HFFc6 (cell line): Measurements from ENCODE around the gene SPECC1L. TPM values are rescaled to one million over a fixed set of nuclear protein-coding genes. Genes with fewer than 3 reads are reported as not detected.
A peak's percentile ranks its signal among the peaks of the same experiment; 100 is the strongest.

Experiments
- DNase-seq: peaks from one replicate; pipeline ENCODE4 v3.0.0-alpha.2; 2018
- H3K27ac Mint-ChIP-seq: 2 replicates; pipeline ENCODE4 v1.8.0; 2020; ENCODE audit warnings: mild to moderate bottlenecking, mixed read lengths
- H3K27me3 Mint-ChIP-seq: 2 replicates; pipeline ENCODE4 v1.8.0; 2021; ENCODE audit warnings: mild to moderate bottlenecking, moderate library complexity, mixed read lengths; ENCODE audit not compliant: insufficient read depth
- H3K36me3 Mint-ChIP-seq: 2 replicates; pipeline ENCODE4 v1.8.0; 2021; ENCODE audit warnings: low read depth, mixed read lengths
- H3K4me1 Mint-ChIP-seq: 2 replicates; pipeline ENCODE4 v1.8.0; 2020; ENCODE audit warnings: low read depth, mixed read lengths
- H3K4me3 Mint-ChIP-seq: 2 replicates; pipeline ENCODE4 v1.8.0; 2020; ENCODE audit warnings: mild to moderate bottlenecking, moderate library complexity, mixed read lengths
- H3K9me3 Mint-ChIP-seq: 2 replicates; pipeline ENCODE4 v1.8.0; 2020; ENCODE audit warnings: mild to moderate bottlenecking, mixed read lengths
- total RNA-seq, 6 experiments: library from RNA; stranded (reverse); fragmentation: NEBNext Ultra II Directional; extraction: Animal tissue kit (Norgen Biotek cat#: 25700); gene quantifications; 2 replicates in 1 of 6; 3 replicates in 5 of 6; pipeline ENCODE4 v1.2.3, GENCODE V29; 2021
- TF ChIP-seq, protein P1 (sequence below): fragments of 200-600 bp; sonication (generic); IDR thresholded peaks from 2 replicates; pipeline ENCODE4 v1.5.0; 2021; ENCODE audit warnings: antibody characterized with exemption, mild to moderate bottlenecking

The SPECC1L gene
- total RNA-seq, 6 experiments from 2014 or later, result 47.3 to 61.5 (median 59.1) TPM

DNA sequence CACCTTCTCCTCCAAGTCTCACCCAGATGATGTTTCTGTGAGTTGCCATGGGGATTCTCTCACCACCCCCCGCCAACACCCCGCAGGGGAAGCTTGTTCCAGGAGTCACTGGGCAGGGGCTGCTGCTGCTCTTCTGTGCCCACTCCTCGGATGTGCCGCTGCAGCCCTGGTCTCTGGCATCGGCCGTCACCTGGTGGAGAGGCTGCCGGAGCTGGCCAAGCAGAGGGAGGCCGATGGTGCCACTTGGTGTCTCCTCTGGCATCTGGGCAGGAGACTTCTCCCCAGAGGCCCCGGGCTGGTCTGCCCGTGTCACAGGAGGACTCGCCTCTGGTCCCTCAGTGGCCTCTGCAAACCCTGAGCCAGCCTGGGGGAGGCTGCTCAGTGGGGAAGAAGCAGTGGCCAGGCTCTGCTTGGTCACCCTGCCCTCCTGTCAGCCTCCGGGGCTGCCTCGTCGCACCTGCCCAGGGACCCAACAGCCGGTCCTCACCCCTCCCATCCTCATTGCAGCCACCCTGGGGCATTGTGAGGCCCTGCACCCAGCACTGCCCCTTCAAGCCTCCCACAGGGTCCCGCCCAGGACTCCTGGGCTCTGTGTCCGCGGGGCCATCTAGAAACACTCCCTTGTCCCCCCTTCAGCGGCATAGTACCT lies 156.3 kb downstream of the SPECC1L start:
- no peak overlapping the region for H3K4me3 Mint-ChIP-seq
- H3K27ac Mint-ChIP-seq, result no peak overlapping the region
- no peaks in the 10 kb centered on the region for H3K36me3 Mint-ChIP-seq
- TF ChIP-seq, protein P1, sequence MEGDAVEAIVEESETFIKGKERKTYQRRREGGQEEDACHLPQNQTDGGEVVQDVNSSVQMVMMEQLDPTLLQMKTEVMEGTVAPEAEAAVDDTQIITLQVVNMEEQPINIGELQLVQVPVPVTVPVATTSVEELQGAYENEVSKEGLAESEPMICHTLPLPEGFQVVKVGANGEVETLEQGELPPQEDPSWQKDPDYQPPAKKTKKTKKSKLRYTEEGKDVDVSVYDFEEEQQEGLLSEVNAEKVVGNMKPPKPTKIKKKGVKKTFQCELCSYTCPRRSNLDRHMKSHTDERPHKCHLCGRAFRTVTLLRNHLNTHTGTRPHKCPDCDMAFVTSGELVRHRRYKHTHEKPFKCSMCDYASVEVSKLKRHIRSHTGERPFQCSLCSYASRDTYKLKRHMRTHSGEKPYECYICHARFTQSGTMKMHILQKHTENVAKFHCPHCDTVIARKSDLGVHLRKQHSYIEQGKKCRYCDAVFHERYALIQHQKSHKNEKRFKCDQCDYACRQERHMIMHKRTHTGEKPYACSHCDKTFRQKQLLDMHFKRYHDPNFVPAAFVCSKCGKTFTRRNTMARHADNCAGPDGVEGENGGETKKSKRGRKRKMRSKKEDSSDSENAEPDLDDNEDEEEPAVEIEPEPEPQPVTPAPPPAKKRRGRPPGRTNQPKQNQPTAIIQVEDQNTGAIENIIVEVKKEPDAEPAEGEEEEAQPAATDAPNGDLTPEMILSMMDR, result no peak
- peaks cover 4% of the 10 kb centered on the region for H3K27me3 Mint-ChIP-seq
- no peak for DNase-seq
- H3K4me1 Mint-ChIP-seq, result peaks cover 15% of the 10 kb centered on the region; the same call in 1 of the 2 replicates
- H3K9me3 Mint-ChIP-seq, result no peaks in the 10 kb centered on the region

DNA sequence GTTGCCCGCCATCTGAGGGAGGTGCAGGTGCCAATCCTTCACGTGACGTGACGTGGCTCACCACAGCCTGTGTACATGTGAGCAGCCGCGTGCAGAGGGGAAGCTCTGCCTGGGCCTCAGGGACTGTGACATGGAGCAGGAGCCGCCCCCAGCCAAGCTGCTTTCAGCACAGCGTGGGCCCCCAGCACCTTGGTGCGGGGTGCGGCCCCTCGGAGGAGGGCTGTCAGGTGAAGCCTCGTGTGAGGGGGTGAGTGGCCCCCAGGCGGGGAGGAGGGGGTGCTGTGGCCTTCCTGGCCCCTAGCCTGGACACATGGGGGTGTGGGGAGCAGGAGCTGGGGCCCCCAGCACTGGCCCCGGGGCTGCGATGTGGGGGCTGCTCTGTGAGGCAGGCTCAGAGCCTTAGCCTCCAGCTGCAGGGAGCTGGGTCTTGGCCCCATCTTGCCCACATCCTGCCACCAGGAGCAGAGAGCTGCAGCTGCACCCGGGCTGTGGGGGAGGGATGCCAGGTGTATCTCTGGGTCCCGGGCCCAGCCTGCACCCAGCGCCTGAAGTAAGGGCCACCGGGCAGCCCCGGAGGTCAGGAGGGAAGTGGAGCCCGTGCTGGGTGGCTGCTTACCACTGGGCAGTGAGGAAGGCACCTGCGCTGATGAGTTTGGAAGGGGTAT lies 157.0 kb downstream of the SPECC1L start, which contains the start of gene ADORA2A:
Gene ADORA2A (plus strand): TSS at position 100 of the 665 bp plus-strand sequence. CDS start 5,806 bp downstream, outside the sequence.
- no peak for DNase-seq
- Mint-ChIP-seq H3K9me3 (no peaks in the 10 kb centered on the region), H3K27me3 (peaks cover 4% of the 10 kb centered on the region), H3K36me3 (no peaks in the 10 kb centered on the region), H3K4me1 (peaks cover 20% of the 10 kb centered on the region), H3K27ac (no peak within 1 kb of the TSS), H3K4me3 (no peak within 1 kb of the TSS)
- TF ChIP-seq, protein P1, result no peak

DNA sequence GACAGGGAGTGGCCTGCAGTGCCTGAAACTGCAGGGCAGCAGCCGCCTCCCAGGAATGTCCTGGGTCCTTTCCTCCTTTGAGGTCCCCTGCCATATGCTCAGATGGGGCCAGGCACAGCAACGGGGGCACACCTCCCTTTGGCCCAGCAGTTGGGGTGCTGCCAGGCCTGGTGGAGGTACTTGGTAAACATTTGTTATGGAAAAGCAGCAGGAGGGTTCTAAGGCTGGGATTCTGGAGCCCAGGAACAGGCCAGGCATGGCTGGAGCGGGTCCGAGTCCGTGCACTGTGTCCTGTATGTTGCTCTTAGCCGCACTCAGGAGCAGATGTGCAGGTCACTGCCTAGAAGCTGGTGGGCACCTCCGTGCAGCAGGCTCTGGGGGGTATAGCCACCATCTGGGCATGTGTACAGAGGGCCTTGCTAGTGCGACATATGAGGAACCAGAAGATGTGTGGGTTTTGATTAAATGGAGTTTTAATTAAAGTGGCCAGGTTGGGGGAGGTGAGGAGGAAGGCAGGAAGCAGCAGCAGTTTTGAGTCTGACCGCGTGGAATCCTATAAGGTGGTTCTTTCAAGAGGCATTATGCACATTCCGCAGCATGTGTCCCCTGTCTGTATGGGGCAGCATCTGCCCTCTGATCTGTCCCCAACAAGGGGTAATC lies 158.2 kb downstream of the SPECC1L start:
- Mint-ChIP-seq H3K4me1 (peaks cover 27% of the 10 kb centered on the region), H3K36me3 (no peaks in the 10 kb centered on the region), H3K27ac (no peak overlapping the region; the same call in 1 of the 2 replicates), H3K4me3 (no peak overlapping the region), H3K27me3 (peaks cover 4% of the 10 kb centered on the region), H3K9me3 (no peaks in the 10 kb centered on the region)
- DNase-seq, result no peak
- TF ChIP-seq, protein P1, result no peak

DNA sequence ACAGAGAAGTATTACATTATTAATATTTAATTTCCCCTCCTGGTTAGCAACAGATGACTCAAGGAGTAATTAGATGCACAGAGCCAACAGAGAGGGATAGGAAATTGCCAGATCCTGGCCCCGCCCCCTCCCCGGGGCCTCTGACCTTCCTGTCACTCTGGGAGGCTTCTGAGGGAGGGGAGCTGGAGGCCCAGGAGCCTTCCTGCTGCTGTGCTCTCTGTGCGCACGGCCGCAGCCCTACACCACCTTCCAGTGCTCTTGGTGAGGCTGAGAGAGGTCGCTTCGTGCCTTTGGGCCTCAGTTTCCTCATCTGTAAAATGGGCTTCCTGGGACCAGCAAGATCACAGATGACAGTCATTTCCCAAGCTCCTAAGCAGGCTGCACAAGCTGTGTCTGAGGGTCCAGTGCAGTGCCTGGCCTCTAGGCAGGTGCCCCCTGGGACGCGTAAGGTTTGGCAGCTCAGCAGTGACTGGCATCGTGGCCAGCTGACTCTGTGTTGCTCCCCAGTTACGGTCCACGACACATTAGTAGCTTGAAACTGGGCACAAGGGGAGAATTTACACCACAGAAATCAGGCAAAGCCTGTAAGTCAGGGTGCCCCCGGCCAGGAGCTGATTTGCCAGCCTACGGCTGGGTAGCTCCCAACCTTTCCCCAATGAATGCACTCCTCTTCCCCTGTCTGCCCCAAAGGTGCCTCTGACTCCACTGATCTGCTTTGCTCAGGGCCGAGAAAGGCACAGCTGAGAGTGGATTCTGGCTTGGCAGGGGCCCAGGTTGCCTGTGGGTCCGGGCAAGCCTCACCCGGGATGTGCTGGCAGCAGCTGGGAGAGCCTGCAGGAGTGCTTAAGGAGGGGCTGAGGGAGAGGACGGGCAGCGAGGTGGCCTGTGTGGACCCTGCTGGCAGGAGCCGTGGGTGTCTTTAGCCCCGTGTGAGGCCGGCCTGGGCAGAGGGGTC lies 159.1 kb downstream of the SPECC1L start:
- Mint-ChIP-seq H3K27me3 (peaks cover 4% of the 10 kb centered on the region), H3K9me3 (no peaks in the 10 kb centered on the region), H3K27ac (no peak overlapping the region), H3K36me3 (no peaks in the 10 kb centered on the region), H3K4me3 (no peak overlapping the region), H3K4me1 (peaks cover 35% of the 10 kb centered on the region)
- TF ChIP-seq, protein P1, result no peak
- DNase-seq, result peak; percentile 30
